H9 (cell line): ENCODE data around the gene PLK2. TPM values are rescaled to one million over a fixed set of nuclear protein-coding genes. Genes with fewer than 3 reads are reported as not detected.
A peak's percentile ranks its signal among the peaks of the same experiment; 100 is the strongest.

Source experiments
- DNase-seq: peaks from one replicate; pipeline ENCODE4 v3.0.0-alpha.2; 2017
- H2AFZ ChIP-seq: one replicate; pipeline ENCODE4 v1.6.1; 2013; ENCODE audit warnings: mild to moderate bottlenecking, low read length, control low read depth, moderate library complexity
- H2AK5ac ChIP-seq: 2 replicates; pipeline ENCODE4 v1.6.1; 2013; ENCODE audit warnings: low read length, control low read depth, mixed read lengths; ENCODE audit not compliant: insufficient read length
- H2BK120ac ChIP-seq: one replicate; pipeline ENCODE4 v1.6.1; 2013; ENCODE audit warnings: low read depth, mild to moderate bottlenecking, low read length, control low read depth, inconsistent platforms; ENCODE audit not compliant: poor library complexity, severe bottlenecking
- H2BK12ac ChIP-seq: 2 replicates; pipeline ENCODE4 v1.6.1; 2013; ENCODE audit warnings: low read length, control low read depth, mixed read lengths, low read depth; ENCODE audit not compliant: insufficient read length
- H2BK15ac ChIP-seq: 2 replicates; pipeline ENCODE4 v1.6.1; 2013; ENCODE audit warnings: low read depth, low read length, control low read depth
- H2BK20ac ChIP-seq: one replicate; pipeline ENCODE4 v1.6.1; 2013; ENCODE audit warnings: low read depth, mild to moderate bottlenecking, low read length, control low read depth, inconsistent platforms; ENCODE audit not compliant: poor library complexity, severe bottlenecking
- H2BK5ac ChIP-seq: 2 replicates; pipeline ENCODE4 v1.6.1; 2013; ENCODE audit warnings: low read length, control low read depth, mixed read lengths; ENCODE audit not compliant: insufficient read length
- H3K14ac ChIP-seq: 2 replicates; pipeline ENCODE4 v1.6.1; 2013; ENCODE audit warnings: low read length, control low read depth; ENCODE audit not compliant: insufficient read depth
- H3K18ac ChIP-seq: 2 replicates; pipeline ENCODE4 v1.6.1; 2013; ENCODE audit warnings: low read depth, mild to moderate bottlenecking, mixed read lengths, low read length, control low read depth; ENCODE audit not compliant: insufficient read length
- H3K23ac ChIP-seq: 2 replicates; pipeline ENCODE4 v1.6.1; 2013; ENCODE audit warnings: low read length, control low read depth, mixed read lengths, low read depth; ENCODE audit not compliant: insufficient read length
- H3K23me2 ChIP-seq: 2 replicates; pipeline ENCODE4 v1.6.1; 2013; ENCODE audit warnings: low read depth, mild to moderate bottlenecking, mixed read lengths, low read length, control low read depth; ENCODE audit not compliant: insufficient read length, poor library complexity, severe bottlenecking
- H3K27ac ChIP-seq: 2 replicates; pipeline ENCODE4 v1.5.1; 2013; ENCODE audit warnings: low read length, control low read depth, mixed read lengths, low read depth; ENCODE audit not compliant: insufficient read length
- H3K27me3 ChIP-seq: 2 replicates; pipeline ENCODE4 v1.6.1; 2013; ENCODE audit warnings: low read length, control low read depth, inconsistent platforms; ENCODE audit not compliant: insufficient read depth
- H3K4ac ChIP-seq: 2 replicates; pipeline ENCODE4 v1.6.1; 2013; ENCODE audit warnings: low read depth, mild to moderate bottlenecking, control low read depth, inconsistent platforms, low read length, moderate library complexity
- H3K4me1 ChIP-seq: 2 replicates; pipeline ENCODE4 v1.6.1; 2013; ENCODE audit warnings: low read length, control low read depth, inconsistent platforms; ENCODE audit not compliant: insufficient read depth
- H3K4me2 ChIP-seq: 2 replicates; pipeline ENCODE4 v1.6.1; 2013; ENCODE audit warnings: low read length, control low read depth, mixed read lengths; ENCODE audit not compliant: insufficient read length, insufficient read depth
- H3K56ac ChIP-seq: 2 replicates; pipeline ENCODE4 v1.6.1; 2013; ENCODE audit warnings: low read depth, mild to moderate bottlenecking, mixed read lengths, low read length, control low read depth; ENCODE audit not compliant: insufficient read length
- H3K79me1 ChIP-seq: 2 replicates; pipeline ENCODE4 v1.6.1; 2013; ENCODE audit warnings: low read depth, mild to moderate bottlenecking, moderate library complexity, low read length, control low read depth, inconsistent platforms; ENCODE audit not compliant: insufficient read depth, poor library complexity, severe bottlenecking
- H3K79me2 ChIP-seq: 2 replicates; pipeline ENCODE4 v1.6.1; 2013; ENCODE audit warnings: low read length, control low read depth, inconsistent platforms; ENCODE audit not compliant: insufficient read depth
- H3K9ac ChIP-seq: 2 replicates; pipeline ENCODE4 v1.6.1; 2013; ENCODE audit warnings: low read length, control low read depth, mixed read lengths; ENCODE audit not compliant: insufficient read length; ENCODE audit errors: extremely low read depth
- H3K9me3 ChIP-seq: one replicate; pipeline ENCODE4 v1.6.1; 2013; ENCODE audit warnings: low read depth, low read length, inconsistent platforms; ENCODE audit not compliant: control insufficient read depth
- H3T11ph ChIP-seq: one replicate; pipeline ENCODE4 v1.6.1; 2013; ENCODE audit warnings: mild to moderate bottlenecking, low read length, control low read depth, inconsistent platforms
- H4K20me1 ChIP-seq: one replicate; pipeline ENCODE4 v1.6.1; 2013; ENCODE audit not compliant: control insufficient read depth, insufficient read length, insufficient read depth
- H4K5ac ChIP-seq: 2 replicates; pipeline ENCODE4 v1.6.1; 2013; ENCODE audit warnings: low read depth, mild to moderate bottlenecking, mixed read lengths, low read length, control low read depth; ENCODE audit not compliant: insufficient read length
- H4K8ac ChIP-seq: replicated peaks from 2 replicates; pipeline ENCODE4 v1.6.1; 2013; ENCODE audit warnings: low read length, control low read depth, mixed read lengths, low read depth; ENCODE audit not compliant: insufficient read length
- H4K91ac ChIP-seq: 2 replicates; pipeline ENCODE4 v1.6.1; 2013; ENCODE audit warnings: low read depth, mild to moderate bottlenecking, moderate library complexity, mixed read lengths, low read length, control low read depth; ENCODE audit not compliant: insufficient read length
- H3K27ac Mint-ChIP-seq, 3 experiments: 2 replicates in 2 of 3; 3 replicates in 1 of 3; pipeline ENCODE4 v1.8.0; 2020 to 2021; ENCODE audit warnings: mixed read lengths in 3 of 3, mild to moderate bottlenecking in 1 of 3, moderate library complexity in 1 of 3
- H3K27me3 Mint-ChIP-seq: 2 replicates; pipeline ENCODE4 v1.8.0; 2021; ENCODE audit warnings: low read depth, mild to moderate bottlenecking, moderate library complexity, mixed read lengths
- H3K36me3 Mint-ChIP-seq, 3 experiments: 2 replicates in 2 of 3; 3 replicates in 1 of 3; pipeline ENCODE4 v1.8.0; 2020 to 2021; ENCODE audit warnings: low read depth in 3 of 3, mixed read lengths in 3 of 3; ENCODE audit not compliant: insufficient read depth in 1 of 3
- H3K4me1 Mint-ChIP-seq, 2 experiments: 2 replicates each; pipeline ENCODE4 v1.8.0; 2020; ENCODE audit warnings: mixed read lengths in 2 of 2
- H3K4me3 Mint-ChIP-seq, 2 experiments: 2 replicates in 1 of 2; 3 replicates in 1 of 2; pipeline ENCODE4 v1.8.0; 2020 to 2021; ENCODE audit warnings: mild to moderate bottlenecking in 2 of 2, mixed read lengths in 2 of 2, moderate library complexity in 1 of 2
- H3K9me3 Mint-ChIP-seq, 2 experiments: 2 replicates in 1 of 2; 3 replicates in 1 of 2; pipeline ENCODE4 v1.8.0; 2020; ENCODE audit warnings: mild to moderate bottlenecking in 2 of 2, mixed read lengths in 2 of 2, moderate library complexity in 1 of 2
- CTCF ChIP-seq: fragments of 200-600 bp; sonication (generic); conservative IDR thresholded peaks from 3 replicates; pipeline ENCODE4 v1.8.0; 2021; ENCODE audit warnings: antibody characterized with exemption, mild to moderate bottlenecking
- WGBS: extraction: QIAGEN DNeasy Blood & Tissue Kit; methylation state at CpG from one replicate; pipeline ENCODE4 v1.1.7; 2013; ENCODE audit warnings: missing lambda C conversion rate, low lambda C conversion rate, mixed read lengths; ENCODE audit not compliant: insufficient read length; ENCODE audit errors: extremely low coverage; 5-methylcytosine and 5-hydroxymethylcytosine counted together
- total RNA-seq: library from RNA; stranded (reverse); gene quantifications from 2 replicates; pipeline ENCODE4 v1.2.1, GENCODE V29; 2021

Gene PLK2
- total RNA-seq, 1 experiment from 2014 or later, result 26.2 TPM

DNA sequence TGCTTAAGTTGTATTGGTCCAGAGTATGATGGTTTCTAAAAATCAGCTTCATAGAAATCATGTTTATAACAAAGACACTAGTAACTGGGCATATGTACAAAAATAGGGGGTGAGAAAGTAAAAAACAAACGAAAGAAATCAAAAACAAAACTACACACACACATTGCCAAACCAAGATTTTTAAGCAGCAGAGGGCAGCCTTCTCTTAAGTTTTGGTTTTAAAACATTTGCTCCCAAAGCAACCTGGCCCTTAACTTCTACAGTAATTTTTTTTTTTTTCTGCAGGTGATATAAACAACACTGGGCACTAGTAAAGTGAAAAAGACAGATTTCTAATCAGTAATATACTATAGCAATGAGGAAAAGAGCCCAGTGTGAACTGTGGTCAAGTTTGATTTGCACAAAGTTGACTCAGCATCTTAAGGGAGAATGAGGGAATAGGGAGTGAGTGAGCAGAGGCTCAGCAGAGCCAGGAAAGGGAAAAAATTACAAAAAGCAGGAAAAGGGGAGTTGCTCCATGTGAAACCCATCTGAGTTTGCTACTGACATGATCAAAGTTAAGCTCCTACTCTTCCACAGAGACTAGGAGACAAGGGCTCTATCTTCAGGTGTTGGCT is 18.0 kb upstream of the PLK2 start:
- Histone ChIP-seq H3K18ac (no peak overlapping the region), H3T11ph (no peak overlapping the region), H3K79me1 (no peaks in the 10 kb centered on the region), H3K14ac (no peak overlapping the region), H3K4me2 (no peak overlapping the region), H3K23me2 (no peaks in the 10 kb centered on the region), H4K91ac (no peak overlapping the region), H3K56ac (no peak overlapping the region), H4K20me1 (no peaks in the 10 kb centered on the region), H3K27ac (no peak overlapping the region), H3K23ac (no peak overlapping the region), H3K27me3 (no peaks in the 10 kb centered on the region), H2BK20ac (no peak overlapping the region), H2BK12ac (no peak overlapping the region), H3K9ac (no peak overlapping the region), H3K4ac (no peak overlapping the region), H4K5ac (no peak overlapping the region), H2BK120ac (no peak overlapping the region), H2BK15ac (no peak overlapping the region), H3K79me2 (no peaks in the 10 kb centered on the region), H3K9me3 (peaks cover 6% of the 10 kb centered on the region), H2AK5ac (no peak overlapping the region), H4K8ac (no peak overlapping the region), H2BK5ac (no peak overlapping the region), H3K4me1 (no peaks in the 10 kb centered on the region), H2AFZ (no peak overlapping the region)
- peak; percentile 59; the same call in 2 of the 3 replicates for TF ChIP-seq CTCF
- Mint-ChIP-seq H3K27ac (no peak overlapping the region; a peak in 1 of 7 replicates), H3K4me1 (no peaks in the 10 kb centered on the region), H3K9me3 (peaks cover 27 to 30% of the 10 kb centered on the region in 2 experiments), H3K27me3 (no peaks in the 10 kb centered on the region), H3K36me3 (peaks cover 6 to 28% (median 21%) of the 10 kb centered on the region in 3 experiments), H3K4me3 (no peak overlapping the region)
- DNase-seq, result no peak
- no CpG with 5 or more reads among the region's 1 CpG for WGBS
